ENCODE data around the gene NPAS3.

DNA sequence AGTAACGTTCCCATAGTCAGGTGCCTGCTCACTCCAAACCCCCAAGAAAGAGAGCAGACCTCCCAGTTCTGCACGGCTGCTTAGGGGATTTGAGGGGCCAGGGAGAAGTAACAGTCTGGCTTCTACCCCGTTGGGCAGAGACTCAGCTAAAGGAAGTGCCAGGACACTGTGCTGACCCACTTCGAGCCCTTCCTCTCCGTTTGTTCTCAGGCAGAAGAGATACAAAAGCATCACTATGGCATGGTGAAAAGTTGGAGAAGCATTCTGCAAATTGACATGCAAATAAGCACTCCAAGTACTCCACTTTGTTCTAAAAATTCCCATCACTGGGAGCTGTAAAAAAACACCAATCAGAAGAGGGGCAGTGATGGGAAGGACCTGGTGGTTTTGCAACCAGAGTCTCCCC is 773.1 kb downstream of the NPAS3 start:
- TF ChIP-seq POLR2A (IDR thresholded peaks at IDR 0.05), result no peak
- TF ChIP-seq, protein P1, sequence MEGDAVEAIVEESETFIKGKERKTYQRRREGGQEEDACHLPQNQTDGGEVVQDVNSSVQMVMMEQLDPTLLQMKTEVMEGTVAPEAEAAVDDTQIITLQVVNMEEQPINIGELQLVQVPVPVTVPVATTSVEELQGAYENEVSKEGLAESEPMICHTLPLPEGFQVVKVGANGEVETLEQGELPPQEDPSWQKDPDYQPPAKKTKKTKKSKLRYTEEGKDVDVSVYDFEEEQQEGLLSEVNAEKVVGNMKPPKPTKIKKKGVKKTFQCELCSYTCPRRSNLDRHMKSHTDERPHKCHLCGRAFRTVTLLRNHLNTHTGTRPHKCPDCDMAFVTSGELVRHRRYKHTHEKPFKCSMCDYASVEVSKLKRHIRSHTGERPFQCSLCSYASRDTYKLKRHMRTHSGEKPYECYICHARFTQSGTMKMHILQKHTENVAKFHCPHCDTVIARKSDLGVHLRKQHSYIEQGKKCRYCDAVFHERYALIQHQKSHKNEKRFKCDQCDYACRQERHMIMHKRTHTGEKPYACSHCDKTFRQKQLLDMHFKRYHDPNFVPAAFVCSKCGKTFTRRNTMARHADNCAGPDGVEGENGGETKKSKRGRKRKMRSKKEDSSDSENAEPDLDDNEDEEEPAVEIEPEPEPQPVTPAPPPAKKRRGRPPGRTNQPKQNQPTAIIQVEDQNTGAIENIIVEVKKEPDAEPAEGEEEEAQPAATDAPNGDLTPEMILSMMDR (IDR thresholded peaks at IDR 0.05), result no peak
- TF ChIP-seq POLR2AphosphoS5 (IDR thresholded peaks at IDR 0.05), result no peak

All from sigmoid colon (tissue), 4 donors.